Parathyroid adenoma (tissue), 2 donors: ENCODE data around the gene RECQL5.

Experiments used
- H2AFZ ChIP-seq: fragments of 300-600 bp; sonication (generic); one replicate; pipeline ENCODE4 v1.7.0; 2017; ENCODE audit warnings: antibody characterized with exemption, mild to moderate bottlenecking
- H3K27ac ChIP-seq: fragments of 300-600 bp; sonication (generic); one replicate; pipeline ENCODE4 v1.7.0; 2017
- H3K27me3 ChIP-seq: fragments of 300-600 bp; sonication (generic); one replicate; pipeline ENCODE4 v1.7.0; 2017; ENCODE audit warnings: low read length; ENCODE audit not compliant: control insufficient read depth, insufficient read depth
- H3K36me3 ChIP-seq: fragments of 300-600 bp; sonication (generic); one replicate; pipeline ENCODE4 v1.7.0; 2017; ENCODE audit warnings: low read length; ENCODE audit not compliant: control insufficient read depth, insufficient read depth
- H3K4me1 ChIP-seq: fragments of 300-600 bp; sonication (generic); one replicate; pipeline ENCODE4 v1.7.0; 2017; ENCODE audit warnings: control low read depth
- H3K4me2 ChIP-seq: fragments of 300-600 bp; sonication (generic); one replicate; pipeline ENCODE4 v1.7.0; 2017; ENCODE audit warnings: low read length
- H3K4me3 ChIP-seq: fragments of 300-600 bp; sonication (generic); one replicate; pipeline ENCODE4 v1.7.0; 2017; ENCODE audit warnings: low read depth, low read length
- H3K79me2 ChIP-seq: fragments of 300-600 bp; sonication (generic); one replicate; pipeline ENCODE4 v1.7.0; 2017; ENCODE audit warnings: control low read depth
- H3K9ac ChIP-seq: fragments of 300-600 bp; sonication (generic); one replicate; pipeline ENCODE4 v1.7.0; 2017; ENCODE audit warnings: mild to moderate bottlenecking
- H3K9me3 ChIP-seq: fragments of 300-600 bp; sonication (generic); one replicate; pipeline ENCODE4 v1.7.0; 2017; ENCODE audit warnings: low read length; ENCODE audit not compliant: control insufficient read depth
- TF ChIP-seq, protein P1 (sequence below): fragments of 300-600 bp; sonication (generic); IDR thresholded peaks from one replicate; pipeline ENCODE4 v1.7.0; 2017; ENCODE audit warnings: antibody characterized with exemption, mild to moderate bottlenecking
- donor health status: primary hyperparathyroidism.

RECQL5 gene

DNA sequence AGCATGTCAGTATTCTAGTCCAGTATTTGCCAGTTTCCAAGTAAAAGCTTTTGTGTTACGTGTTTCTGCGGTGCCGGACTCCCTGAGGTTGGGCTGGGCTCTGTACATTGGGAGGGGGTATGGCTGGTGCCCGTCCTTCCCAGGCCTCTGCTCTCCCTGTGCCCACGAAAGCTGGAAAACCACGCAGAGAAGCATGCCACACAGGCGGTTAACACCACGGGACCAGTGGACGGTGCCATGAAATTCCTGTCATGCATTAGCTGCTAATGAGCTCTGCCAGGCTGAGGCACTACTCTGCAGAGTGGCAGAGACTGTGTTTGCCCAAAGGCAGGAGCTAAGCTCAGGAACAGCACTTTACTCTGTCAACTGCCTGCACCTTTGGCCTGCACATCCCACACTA lies 25.6 kb downstream of the RECQL5 start:
- Histone ChIP-seq H3K27ac (peak overlapping the region; percentile 83), H3K4me3 (peak overlapping the region; percentile 78), H3K9ac (no peak overlapping the region), H3K4me1 (peaks cover 60% of the 10 kb centered on the region), H3K4me2 (peak overlapping the region; percentile 78), H2AFZ (peak overlapping the region; percentile 54), H3K36me3 (no peaks in the 10 kb centered on the region), H3K9me3 (no peaks in the 10 kb centered on the region), H3K27me3 (no peaks in the 10 kb centered on the region), H3K79me2 (peaks cover 2% of the 10 kb centered on the region)
- TF ChIP-seq, protein P1, sequence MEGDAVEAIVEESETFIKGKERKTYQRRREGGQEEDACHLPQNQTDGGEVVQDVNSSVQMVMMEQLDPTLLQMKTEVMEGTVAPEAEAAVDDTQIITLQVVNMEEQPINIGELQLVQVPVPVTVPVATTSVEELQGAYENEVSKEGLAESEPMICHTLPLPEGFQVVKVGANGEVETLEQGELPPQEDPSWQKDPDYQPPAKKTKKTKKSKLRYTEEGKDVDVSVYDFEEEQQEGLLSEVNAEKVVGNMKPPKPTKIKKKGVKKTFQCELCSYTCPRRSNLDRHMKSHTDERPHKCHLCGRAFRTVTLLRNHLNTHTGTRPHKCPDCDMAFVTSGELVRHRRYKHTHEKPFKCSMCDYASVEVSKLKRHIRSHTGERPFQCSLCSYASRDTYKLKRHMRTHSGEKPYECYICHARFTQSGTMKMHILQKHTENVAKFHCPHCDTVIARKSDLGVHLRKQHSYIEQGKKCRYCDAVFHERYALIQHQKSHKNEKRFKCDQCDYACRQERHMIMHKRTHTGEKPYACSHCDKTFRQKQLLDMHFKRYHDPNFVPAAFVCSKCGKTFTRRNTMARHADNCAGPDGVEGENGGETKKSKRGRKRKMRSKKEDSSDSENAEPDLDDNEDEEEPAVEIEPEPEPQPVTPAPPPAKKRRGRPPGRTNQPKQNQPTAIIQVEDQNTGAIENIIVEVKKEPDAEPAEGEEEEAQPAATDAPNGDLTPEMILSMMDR = no peak

DNA sequence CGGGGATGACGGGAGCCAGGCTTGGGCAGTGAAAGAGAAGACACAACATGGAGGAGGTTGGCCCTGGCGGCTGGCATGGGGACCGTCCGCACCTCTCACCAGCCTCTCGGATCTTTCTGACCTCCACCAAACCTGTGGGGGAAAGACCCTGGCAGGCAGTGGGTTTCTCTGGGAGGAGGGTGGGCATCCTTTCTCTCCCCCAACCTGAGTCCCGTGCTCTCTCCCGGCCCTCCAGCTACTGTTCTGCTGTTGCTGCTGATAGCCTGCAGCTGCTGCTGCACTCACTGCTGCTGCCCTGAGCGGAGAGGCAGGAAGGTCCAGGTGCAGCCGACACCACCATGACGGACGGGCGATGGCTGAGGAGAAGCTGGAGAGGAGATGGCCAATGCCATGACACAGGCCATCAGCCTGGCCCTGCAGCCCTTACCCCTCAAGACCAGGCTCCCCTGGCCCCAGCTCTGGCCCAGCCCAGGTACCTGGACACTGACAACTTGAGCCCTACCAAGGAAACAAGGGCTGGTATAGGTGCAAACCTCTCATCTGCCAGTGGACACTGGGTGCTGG lies 26.3 kb downstream of the RECQL5 start:
- no peak overlapping the region for H3K9ac ChIP-seq
- H3K79me2 ChIP-seq = peaks cover 2% of the 10 kb centered on the region
- peak overlapping the region; percentile 78 for H3K4me3 ChIP-seq
- TF ChIP-seq, protein P1 = no peak
- no peaks in the 10 kb centered on the region for H3K9me3 ChIP-seq
- peak overlapping the region; percentile 53 for H2AFZ ChIP-seq
- no peaks in the 10 kb centered on the region for H3K36me3 ChIP-seq
- H3K4me2 ChIP-seq = peak overlapping the region; percentile 78
- peak overlapping the region; percentile 83 for H3K27ac ChIP-seq
- peaks cover 53% of the 10 kb centered on the region for H3K4me1 ChIP-seq
- no peaks in the 10 kb centered on the region for H3K27me3 ChIP-seq

DNA sequence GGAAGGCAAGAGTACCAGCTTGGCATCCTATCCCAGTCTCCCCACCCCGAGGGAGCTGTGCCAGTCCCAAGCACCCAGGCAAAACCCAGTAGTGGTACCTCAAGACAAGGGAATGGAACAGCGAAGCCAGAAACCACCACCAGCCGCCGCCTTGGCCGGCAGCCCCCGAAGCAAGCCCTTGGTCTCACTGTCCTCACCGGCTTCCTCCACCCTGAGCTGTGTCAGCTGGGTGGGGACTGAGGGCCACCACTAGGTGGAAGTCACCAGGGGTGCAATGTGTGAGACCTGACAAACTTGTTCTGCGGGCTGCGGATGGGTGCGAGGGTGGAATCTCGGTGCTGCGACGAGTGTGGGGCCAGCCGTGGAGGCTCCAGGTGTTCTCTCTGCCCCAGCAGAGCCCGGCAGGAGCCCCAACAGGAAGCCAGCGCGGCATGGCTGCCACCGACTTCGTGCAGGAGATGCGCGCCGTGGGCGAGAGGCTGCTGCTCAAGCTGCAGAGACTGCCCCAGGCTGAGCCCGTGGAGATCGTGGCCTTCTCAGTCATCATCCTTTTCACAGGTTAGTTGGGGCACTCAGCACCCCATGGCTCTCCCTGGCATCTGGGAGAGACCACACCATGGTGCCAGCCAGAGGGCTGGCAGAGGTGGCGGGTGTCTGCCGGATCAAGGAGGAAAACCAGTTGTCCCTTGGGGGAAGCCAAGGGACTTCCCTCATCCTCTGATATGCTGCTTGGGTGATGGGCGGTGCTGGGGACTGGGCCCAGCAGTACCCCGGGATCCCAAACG lies 27.0 kb downstream of the RECQL5 start:
- Histone ChIP-seq H3K9ac (no peak overlapping the region), H3K36me3 (no peaks in the 10 kb centered on the region), H3K79me2 (peaks cover 2% of the 10 kb centered on the region), H3K9me3 (no peaks in the 10 kb centered on the region), H3K4me1 (peaks cover 48% of the 10 kb centered on the region), H2AFZ (peak overlapping the region; percentile 53), H3K27me3 (no peaks in the 10 kb centered on the region), H3K27ac (peak overlapping the region; percentile 83), H3K4me3 (peak overlapping the region; percentile 78), H3K4me2 (peak overlapping the region; percentile 78)
- TF ChIP-seq, protein P1 = peak; percentile 60

DNA sequence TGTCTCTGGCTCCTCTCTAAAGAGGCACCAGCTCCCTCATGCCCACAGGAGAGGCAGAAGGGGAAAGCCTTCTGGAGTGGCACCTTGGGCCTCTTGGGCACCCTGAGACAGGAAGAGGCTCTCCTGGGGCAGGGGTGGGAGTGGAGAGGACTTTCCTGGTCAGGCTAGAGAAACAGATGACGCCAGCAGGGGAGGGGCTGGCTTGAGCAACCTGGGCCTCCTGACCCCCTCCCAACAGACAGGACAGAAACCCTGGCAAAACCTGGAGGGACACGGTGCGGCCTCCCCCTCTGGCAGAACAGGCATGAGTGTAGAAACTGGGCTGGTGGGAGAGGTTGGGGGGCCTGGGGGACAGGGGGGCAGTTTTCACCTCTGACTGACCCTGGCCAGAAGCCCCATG lies 27.6 kb downstream of the RECQL5 start:
- Histone ChIP-seq H3K36me3 (no peaks in the 10 kb centered on the region), H3K4me3 (peak overlapping the region; percentile 78), H2AFZ (peak overlapping the region; percentile 53), H3K79me2 (peaks cover 2% of the 10 kb centered on the region), H3K9me3 (no peaks in the 10 kb centered on the region), H3K4me2 (peak overlapping the region; percentile 78), H3K4me1 (peaks cover 45% of the 10 kb centered on the region), H3K27me3 (no peaks in the 10 kb centered on the region), H3K27ac (peak overlapping the region; percentile 83), H3K9ac (no peak overlapping the region)
- TF ChIP-seq, protein P1 = no peak
